ENCODE results near the gene FBXL17. TPM values are rescaled to one million over a fixed set of nuclear protein-coding genes. Genes with fewer than 3 reads are reported as not detected.
A peak's percentile ranks its signal among the peaks of the same experiment; 100 is the strongest.

The FBXL17 gene
- total and polyA plus RNA-seq, 2 of the 13 experiments (the other 11 are each of a cell fraction or from before 2014, with no cell fraction given): 3.0 to 7.9 TPM

- TF ChIP-seq ZNF646 (CRISPR knock-in tag; IDR thresholded peaks at IDR 0.05) (peak; percentile 38; the same call in 1 of the 2 replicates), ZNF883 (CRISPR knock-in tag; IDR thresholded peaks at IDR 0.05; ENCODE audit: not compliant biosample characterization) (no peak), HNF4G (IDR thresholded peaks at IDR 0.05; ENCODE audit: borderline replicate concordance, low read depth, low read length) (peak; percentile 67), HNF4G (CRISPR knock-in tag; IDR thresholded peaks at IDR 0.05; ENCODE audit: borderline replicate concordance, low read depth) (no peak), SNRNP70 (IDR thresholded peaks at IDR 0.05; ENCODE audit: low read depth, low read length) (no peak), JUNB (CRISPR knock-in tag; IDR thresholded peaks at IDR 0.05; ENCODE audit: borderline replicate concordance) (no peak), CEBPB (IDR thresholded peaks at IDR 0.05; ENCODE audit: borderline replicate concordance, low read depth, low read length) (peak; percentile 78), AHDC1 (CRISPR knock-in tag; IDR thresholded peaks at IDR 0.05; ENCODE audit: borderline replicate concordance) (peak; percentile 80; the same call in 1 of the 2 replicates), LCORL (IDR thresholded peaks at IDR 0.05) (no peak), LCORL (CRISPR knock-in tag; IDR thresholded peaks at IDR 0.05) (peak; percentile 37; the same call in 1 of the 2 replicates), ZNF546 (CRISPR knock-in tag; conservative IDR thresholded peaks at IDR 0.05) (no peak), MXD4 (CRISPR knock-in tag; IDR thresholded peaks at IDR 0.05) (no peak), HNF4A (CRISPR knock-in tag; IDR thresholded peaks at IDR 0.05) (peak; percentile 84), PRDM10 (CRISPR knock-in tag; IDR thresholded peaks at IDR 0.05; ENCODE audit: low read depth) (no peak)
Measured at GRCh38 chr5:108324886-108325285, 57.0 kb downstream of the FBXL17 start (continued).
